Fibroblast of pulmonary artery (primary cell): Measurements from ENCODE around the gene NCK2.

Experiments
- DNase-seq: peaks from one replicate; pipeline ENCODE4 v3.0.0-alpha.2; 2010; ENCODE audit warnings: low read depth
- H3K4me3 ChIP-seq: replicated peaks from 2 replicates; pipeline ENCODE4 v1.5.1; 2011; ENCODE audit warnings: low read depth, mild to moderate bottlenecking, control low read depth, low read length, moderate library complexity
- TF ChIP-seq, protein P1 (sequence below): IDR thresholded peaks from 2 replicates; pipeline ENCODE4 v1.5.1; 2011; ENCODE audit warnings: mild to moderate bottlenecking, control low read depth, low read length, inconsistent platforms; ENCODE audit errors: missing control alignments

NCK2 gene

DNA sequence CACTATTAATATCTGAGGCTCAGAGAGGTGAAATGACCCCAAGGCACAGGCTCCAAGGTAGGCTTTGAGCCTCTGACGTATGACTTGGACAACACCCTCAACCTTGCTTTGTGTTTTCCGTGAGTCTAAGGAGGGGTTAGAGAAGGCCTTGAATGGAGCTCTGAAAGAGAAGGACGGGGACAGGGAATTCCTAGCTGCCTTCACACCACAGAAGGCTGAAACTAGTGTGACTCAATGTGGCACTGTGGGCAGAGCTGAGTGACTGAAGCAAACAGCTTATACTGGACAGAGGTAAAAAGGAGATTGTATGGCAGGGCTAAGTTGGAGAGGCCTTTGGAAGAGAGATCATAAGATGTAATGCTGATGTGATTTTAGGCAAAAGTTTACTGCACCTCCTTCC, 3.5 kb upstream of the NCK2 start:
- H3K4me3 ChIP-seq = no peak overlapping the region
- DNase-seq = no peak
- TF ChIP-seq, protein P1, sequence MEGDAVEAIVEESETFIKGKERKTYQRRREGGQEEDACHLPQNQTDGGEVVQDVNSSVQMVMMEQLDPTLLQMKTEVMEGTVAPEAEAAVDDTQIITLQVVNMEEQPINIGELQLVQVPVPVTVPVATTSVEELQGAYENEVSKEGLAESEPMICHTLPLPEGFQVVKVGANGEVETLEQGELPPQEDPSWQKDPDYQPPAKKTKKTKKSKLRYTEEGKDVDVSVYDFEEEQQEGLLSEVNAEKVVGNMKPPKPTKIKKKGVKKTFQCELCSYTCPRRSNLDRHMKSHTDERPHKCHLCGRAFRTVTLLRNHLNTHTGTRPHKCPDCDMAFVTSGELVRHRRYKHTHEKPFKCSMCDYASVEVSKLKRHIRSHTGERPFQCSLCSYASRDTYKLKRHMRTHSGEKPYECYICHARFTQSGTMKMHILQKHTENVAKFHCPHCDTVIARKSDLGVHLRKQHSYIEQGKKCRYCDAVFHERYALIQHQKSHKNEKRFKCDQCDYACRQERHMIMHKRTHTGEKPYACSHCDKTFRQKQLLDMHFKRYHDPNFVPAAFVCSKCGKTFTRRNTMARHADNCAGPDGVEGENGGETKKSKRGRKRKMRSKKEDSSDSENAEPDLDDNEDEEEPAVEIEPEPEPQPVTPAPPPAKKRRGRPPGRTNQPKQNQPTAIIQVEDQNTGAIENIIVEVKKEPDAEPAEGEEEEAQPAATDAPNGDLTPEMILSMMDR = no peak

DNA sequence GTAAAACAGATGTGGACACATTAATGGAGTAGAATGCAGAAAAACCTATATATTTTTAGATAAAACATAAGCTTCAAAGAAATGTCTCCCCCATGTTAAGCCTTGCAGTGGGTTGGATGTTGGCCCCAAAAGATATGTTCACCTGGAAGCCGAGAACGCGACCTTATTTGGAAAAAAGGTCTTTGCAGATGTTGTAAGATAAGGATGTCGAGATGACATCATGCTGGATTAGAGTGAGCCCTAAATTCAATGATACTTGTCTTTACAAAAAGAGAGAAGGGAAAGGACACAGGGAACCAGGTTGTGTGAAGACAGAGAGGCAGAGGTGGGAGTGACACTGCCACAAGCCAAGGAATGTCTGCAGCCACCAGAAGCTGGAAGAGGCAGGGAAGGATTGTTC, 3.1 kb upstream of the NCK2 start:
- DNase-seq = no peak

DNA sequence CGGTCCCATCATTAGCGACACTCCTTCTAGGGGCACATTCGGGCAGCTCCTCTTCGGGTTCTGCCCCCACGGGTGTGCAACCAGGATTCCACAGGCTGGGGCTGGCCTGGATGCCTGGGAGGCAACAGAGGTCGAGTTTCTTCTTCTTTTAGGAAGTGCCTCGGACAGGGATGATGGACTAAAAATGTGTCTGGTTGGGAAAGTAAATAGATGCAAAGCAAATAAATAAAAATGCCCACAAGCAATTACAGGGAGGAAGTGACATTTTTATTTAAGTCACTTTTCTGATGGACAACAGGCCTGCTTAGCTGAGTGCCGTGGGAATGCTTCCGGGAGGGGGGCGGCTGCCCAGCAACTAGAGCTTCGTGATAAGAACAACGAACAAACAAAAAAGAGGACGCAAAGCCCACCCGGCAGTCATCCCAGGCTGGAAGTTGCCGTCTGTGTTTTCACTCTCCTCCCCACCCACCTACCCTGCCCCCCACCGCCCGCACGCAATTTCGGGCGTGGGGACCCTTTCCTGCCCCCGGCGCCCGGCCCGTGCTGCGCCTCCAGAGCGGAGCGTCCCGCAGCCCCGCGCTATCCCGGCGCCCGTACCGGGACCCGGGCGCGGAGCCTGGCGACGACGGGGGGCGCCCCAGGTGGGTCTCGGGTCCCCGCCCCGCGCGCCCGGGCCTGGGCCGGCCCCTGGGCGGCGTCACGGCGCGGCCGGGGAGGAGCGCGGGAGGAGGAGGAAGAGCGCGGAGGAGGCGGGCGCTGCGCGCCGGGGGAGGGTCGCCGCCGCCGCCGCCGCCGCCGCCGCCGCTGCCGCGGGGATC, 412 bp upstream of the NCK2 start:
- TF ChIP-seq, protein P1 = no peak
- peak; percentile 54 for DNase-seq

More for the DNA sequence above, 3.1 kb upstream of the NCK2 start:
- TF ChIP-seq, protein P1 = no peak
- no peak overlapping the region for H3K4me3 ChIP-seq

DNA sequence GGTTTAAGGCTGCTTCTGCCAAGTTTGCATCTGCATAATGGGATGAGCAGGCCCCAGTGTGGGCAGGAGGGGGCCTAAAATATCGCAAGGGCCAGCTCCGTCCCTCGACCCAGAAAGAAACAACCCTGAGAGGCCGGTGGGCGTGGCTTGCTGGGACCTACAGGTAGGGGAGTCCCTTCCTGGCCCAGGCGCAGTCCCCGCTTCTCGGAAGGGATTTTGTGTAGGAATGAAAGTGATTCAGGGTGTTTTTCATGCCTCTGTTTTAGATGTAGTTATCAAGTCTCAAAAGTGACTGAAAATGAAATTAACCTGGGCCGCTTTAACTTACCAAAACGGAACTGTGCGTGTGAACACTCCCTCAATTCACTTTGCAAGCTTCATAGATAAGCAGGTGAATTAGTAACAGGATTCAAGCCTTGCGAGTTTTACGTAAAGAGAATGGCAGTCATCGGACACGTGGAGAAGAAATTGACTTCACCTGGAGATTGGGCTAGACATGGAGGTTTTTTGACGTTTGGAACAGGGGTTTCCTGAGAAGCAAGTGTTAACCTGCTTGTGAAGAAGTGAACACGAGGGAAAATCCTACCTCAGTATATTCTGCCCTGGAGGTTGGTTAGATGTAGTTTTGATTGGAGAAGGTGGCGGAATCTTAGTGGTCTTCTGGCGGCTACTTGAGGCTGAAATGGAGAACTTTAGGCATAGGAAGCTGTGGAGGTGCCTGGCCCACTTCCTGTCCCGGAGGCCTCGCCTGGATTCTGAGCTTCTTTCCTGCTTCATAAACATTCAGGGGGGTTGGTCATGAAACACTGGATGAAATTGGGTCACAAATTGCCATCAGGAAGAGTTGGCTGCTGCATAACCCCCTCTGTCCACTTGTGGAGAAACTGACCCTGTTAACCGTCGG, 1.7 kb downstream of the NCK2 start:
- no peak for DNase-seq
- TF ChIP-seq, protein P1 = no peak

More for the DNA sequence above, 412 bp upstream of the NCK2 start:
- H3K4me3 ChIP-seq = peak overlapping the region; percentile 78

DNA sequence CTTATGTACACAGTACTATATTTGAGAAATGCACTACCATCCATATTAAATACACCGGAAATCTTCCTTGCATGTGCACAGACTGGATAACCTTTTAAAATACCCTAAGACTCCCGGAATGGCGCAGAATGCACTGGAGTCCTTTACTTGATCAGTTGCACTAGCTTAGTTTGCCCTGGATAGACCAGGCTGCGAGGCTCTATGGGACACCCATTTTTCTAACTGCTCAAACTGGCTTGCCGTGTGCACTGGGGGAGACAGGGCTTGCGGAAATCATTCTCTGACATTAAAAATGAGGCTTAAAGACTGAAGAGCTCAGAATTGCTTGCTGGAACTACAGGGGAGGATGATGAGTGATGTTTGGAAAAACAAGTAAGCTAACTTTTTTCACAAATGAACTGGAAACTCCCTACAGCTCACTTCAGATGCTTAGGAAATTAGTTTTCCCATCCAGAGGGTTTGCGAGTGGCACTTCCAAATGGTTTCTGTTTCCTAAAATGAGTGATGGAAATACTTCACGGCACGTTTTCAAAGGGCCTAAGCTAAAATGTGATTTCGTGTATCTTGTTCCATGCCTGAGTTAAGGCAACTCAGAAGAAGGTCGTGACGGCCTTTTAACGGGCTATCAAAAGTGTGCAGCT, 2.7 kb downstream of the NCK2 start:
- no peak for DNase-seq
- no peak overlapping the region for H3K4me3 ChIP-seq
- TF ChIP-seq, protein P1 = no peak

More for the DNA sequence above, 1.7 kb downstream of the NCK2 start:
- peak overlapping the region; percentile 78 for H3K4me3 ChIP-seq

DNA sequence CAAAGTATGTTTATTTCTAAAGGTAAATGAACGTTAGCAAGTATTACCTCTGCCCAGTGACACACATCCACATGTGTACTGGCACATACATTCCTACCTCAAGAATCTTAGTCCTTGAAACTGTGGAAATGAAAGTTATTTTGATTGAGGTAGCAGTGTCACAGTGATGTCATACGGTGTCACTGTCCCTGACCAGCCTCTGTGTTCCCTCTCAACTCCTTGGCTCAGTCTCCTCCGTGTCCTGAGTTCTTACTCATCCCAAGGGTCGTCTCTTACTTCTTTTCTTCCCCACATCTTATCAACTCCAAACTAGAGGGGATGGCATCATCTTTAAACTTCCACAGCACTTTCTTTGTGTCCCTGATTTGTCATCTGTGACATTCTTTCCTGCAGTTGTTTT, 3.3 kb downstream of the NCK2 start:
- no peak for DNase-seq
- no peak overlapping the region for H3K4me3 ChIP-seq
- TF ChIP-seq, protein P1 = no peak
